ENCODE measurements around the gene BMP4. TPM values are rescaled to one million over a fixed set of nuclear protein-coding genes. Genes with fewer than 3 reads are reported as not detected.

BMP4 gene
- total and polyA plus RNA-seq, 10 of the 15 experiments (the other 5 are each of a cell fraction or from before 2014, with no cell fraction given) = 0.11 to 1.8 (median 0.60) TPM; not detected in 1

DNA sequence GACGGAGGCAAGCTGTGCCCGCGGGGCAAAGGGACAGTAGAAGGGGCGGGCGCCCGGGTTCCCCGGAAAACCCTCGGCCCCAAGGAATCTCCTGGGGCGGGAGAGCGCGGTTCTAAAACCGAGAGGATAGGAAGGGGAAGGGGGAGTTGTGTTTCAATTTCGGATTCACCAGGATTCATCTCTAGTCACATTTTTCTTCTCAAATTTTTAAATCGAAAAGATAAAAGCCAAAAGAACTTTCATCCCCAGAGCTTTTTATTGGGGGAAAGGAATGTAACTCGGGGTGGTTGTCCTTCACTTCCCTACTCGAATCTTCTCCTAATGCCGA is 1.4 kb downstream of the BMP4 start:
- H3K4me2 ChIP-seq (ENCODE audit: control insufficient read depth, insufficient read depth) = peak overlapping the region; percentile 38; the same call in 1 of the 2 replicates
- no peak for ATAC-seq
- intact Hi-C loops (cut with micrococcal nuclease; ENCODE audit: unreplicated experiment) (no loop called here), in situ Hi-C loops (cut with MboI) (no loop called here)
- ChIA-PET RAD21 (ENCODE audit: unreplicated experiment) (no interaction called here), POLR2A (no interaction called here), SMC1A (ENCODE audit: uncharacterized antibody, unreplicated experiment) (no interaction called here), CTCF (no interaction called here)
- TF ChIP-seq CHD1 (IDR thresholded peaks at IDR 0.05; ENCODE audit: low read depth, low read length) (no peak), HDGF (IDR thresholded peaks at IDR 0.05) (no peak), NFIC (IDR thresholded peaks at IDR 0.05; ENCODE audit: low read depth, low read length) (no peak), NRF1 (conservative IDR thresholded peaks at IDR 0.05; ENCODE audit: low read depth, low read length) (no peak), MYB (IDR thresholded peaks at IDR 0.05; ENCODE audit: borderline replicate concordance, low read depth, low read length) (no peak), EP300 (IDR thresholded peaks at IDR 0.05; ENCODE audit: borderline replicate concordance in 1 of 2, control insufficient read depth in 1 of 2, low read depth in 2 of 2, low read length in 2 of 2) (no peak), HCFC1 (IDR thresholded peaks at IDR 0.05; ENCODE audit: low read length) (no peak), RELA (IDR thresholded peaks at IDR 0.05; ENCODE audit: borderline replicate concordance, partially characterized antibody) (no peak), SMARCA5 (IDR thresholded peaks at IDR 0.05) (no peak)
- TF ChIP-seq, protein P1, sequence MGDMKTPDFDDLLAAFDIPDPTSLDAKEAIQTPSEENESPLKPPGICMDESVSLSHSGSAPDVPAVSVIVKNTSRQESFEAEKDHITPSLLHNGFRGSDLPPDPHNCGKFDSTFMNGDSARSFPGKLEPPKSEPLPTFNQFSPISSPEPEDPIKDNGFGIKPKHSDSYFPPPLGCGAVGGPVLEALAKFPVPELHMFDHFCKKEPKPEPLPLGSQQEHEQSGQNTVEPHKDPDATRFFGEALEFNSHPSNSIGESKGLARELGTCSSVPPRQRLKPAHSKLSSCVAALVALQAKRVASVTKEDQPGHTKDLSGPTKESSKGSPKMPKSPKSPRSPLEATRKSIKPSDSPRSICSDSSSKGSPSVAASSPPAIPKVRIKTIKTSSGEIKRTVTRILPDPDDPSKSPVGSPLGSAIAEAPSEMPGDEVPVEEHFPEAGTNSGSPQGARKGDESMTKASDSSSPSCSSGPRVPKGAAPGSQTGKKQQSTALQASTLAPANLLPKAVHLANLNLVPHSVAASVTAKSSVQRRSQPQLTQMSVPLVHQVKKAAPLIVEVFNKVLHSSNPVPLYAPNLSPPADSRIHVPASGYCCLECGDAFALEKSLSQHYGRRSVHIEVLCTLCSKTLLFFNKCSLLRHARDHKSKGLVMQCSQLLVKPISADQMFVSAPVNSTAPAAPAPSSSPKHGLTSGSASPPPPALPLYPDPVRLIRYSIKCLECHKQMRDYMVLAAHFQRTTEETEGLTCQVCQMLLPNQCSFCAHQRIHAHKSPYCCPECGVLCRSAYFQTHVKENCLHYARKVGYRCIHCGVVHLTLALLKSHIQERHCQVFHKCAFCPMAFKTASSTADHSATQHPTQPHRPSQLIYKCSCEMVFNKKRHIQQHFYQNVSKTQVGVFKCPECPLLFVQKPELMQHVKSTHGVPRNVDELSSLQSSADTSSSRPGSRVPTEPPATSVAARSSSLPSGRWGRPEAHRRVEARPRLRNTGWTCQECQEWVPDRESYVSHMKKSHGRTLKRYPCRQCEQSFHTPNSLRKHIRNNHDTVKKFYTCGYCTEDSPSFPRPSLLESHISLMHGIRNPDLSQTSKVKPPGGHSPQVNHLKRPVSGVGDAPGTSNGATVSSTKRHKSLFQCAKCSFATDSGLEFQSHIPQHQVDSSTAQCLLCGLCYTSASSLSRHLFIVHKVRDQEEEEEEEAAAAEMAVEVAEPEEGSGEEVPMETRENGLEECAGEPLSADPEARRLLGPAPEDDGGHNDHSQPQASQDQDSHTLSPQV (IDR thresholded peaks at IDR 0.05) = no peak
- TF ChIP-seq, protein P2, sequence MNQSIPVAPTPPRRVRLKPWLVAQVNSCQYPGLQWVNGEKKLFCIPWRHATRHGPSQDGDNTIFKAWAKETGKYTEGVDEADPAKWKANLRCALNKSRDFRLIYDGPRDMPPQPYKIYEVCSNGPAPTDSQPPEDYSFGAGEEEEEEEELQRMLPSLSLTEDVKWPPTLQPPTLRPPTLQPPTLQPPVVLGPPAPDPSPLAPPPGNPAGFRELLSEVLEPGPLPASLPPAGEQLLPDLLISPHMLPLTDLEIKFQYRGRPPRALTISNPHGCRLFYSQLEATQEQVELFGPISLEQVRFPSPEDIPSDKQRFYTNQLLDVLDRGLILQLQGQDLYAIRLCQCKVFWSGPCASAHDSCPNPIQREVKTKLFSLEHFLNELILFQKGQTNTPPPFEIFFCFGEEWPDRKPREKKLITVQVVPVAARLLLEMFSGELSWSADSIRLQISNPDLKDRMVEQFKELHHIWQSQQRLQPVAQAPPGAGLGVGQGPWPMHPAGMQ (IDR thresholded peaks at IDR 0.05; ENCODE audit: borderline replicate concordance) = no peak
- 8% methylated on average over 16 of the region's 17 CpGs for WGBS (ENCODE audit: insufficient coverage, insufficient replicate concordance, low lambda C conversion rate, missing lambda C conversion rate)
- no peak overlapping the region for H2AFZ ChIP-seq (ENCODE audit: control insufficient read depth, low read depth, low read length)
- peaks cover 30% of the 10 kb centered on the region for H3K79me2 ChIP-seq (ENCODE audit: control insufficient read depth, insufficient read depth, low read length)
- H3K27me3 ChIP-seq (replicated peaks in 1 of 2; ENCODE audit: control insufficient read depth in 2 of 2, insufficient read depth in 2 of 2, low read length in 1 of 2) = peaks cover 3 to 13% of the 10 kb centered on the region in 2 experiments
- H4K20me1 ChIP-seq (ENCODE audit: control insufficient read depth, insufficient read depth) = no peaks in the 10 kb centered on the region
- no TSS peak for BruUV-seq (replicated peaks)
- H3K9me3 ChIP-seq (replicated peaks; ENCODE audit: control insufficient read depth, insufficient read depth, low read length) = no peaks in the 10 kb centered on the region; the same call in 2 of the 3 replicates
- H3K36me3 ChIP-seq (ENCODE audit: control insufficient read depth in 2 of 2, insufficient read depth in 2 of 2, low read length in 1 of 2) = no peaks in the 10 kb centered on the region
- no peak for FAIRE-seq
- H3K9ac ChIP-seq (ENCODE audit: control insufficient read depth, insufficient read depth, low read length) = peak overlapping the region; percentile 55
- peak overlapping the region; percentile 65 for H3K4me3 ChIP-seq
- peak overlapping the region; percentile 46 for H3K27ac ChIP-seq (ENCODE audit: control insufficient read depth, insufficient read depth)
- DNase-seq (ENCODE audit: low read depth, low spot score) = no peak
- H3K4me1 ChIP-seq (ENCODE audit: control insufficient read depth, insufficient read depth, low read length) = no peaks in the 10 kb centered on the region

Data from GM12878 (cell line).